Skeletal muscle satellite cell (primary cell): ENCODE results near the gene CR1.
"Not testable (repeated sequence)": the region's sequence is repeated elsewhere in the genome, so short reads cannot be mapped to it uniquely, and the experiment has no call there.

Experiments
- H3K27me3 ChIP-seq: 2 replicates; pipeline ENCODE4 v1.7.0; 2013; ENCODE audit warnings: low read length; ENCODE audit not compliant: control insufficient read depth, insufficient read depth
- H3K36me3 ChIP-seq: 2 replicates; pipeline ENCODE4 v1.7.0; 2013; ENCODE audit warnings: mild to moderate bottlenecking, control low read depth, low read length; ENCODE audit not compliant: insufficient read depth
- H3K4me1 ChIP-seq: 2 replicates; pipeline ENCODE4 v1.7.0; 2013; ENCODE audit warnings: low read length; ENCODE audit not compliant: control insufficient read depth, insufficient read depth
- H3K4me2 ChIP-seq: 2 replicates; pipeline ENCODE4 v1.7.0; 2013; ENCODE audit warnings: mild to moderate bottlenecking, low read length
- H3K4me3 ChIP-seq: 2 replicates; pipeline ENCODE4 v1.7.0; 2013; ENCODE audit warnings: low read length
- H3K9ac ChIP-seq: 2 replicates; pipeline ENCODE4 v1.7.0; 2013; ENCODE audit warnings: mild to moderate bottlenecking, low read depth, low read length, moderate library complexity
- H3K9me3 ChIP-seq: replicated peaks from 2 replicates; pipeline ENCODE4 v1.7.0; 2013; ENCODE audit warnings: mild to moderate bottlenecking, control low read depth, low read length

Gene CR1

DNA sequence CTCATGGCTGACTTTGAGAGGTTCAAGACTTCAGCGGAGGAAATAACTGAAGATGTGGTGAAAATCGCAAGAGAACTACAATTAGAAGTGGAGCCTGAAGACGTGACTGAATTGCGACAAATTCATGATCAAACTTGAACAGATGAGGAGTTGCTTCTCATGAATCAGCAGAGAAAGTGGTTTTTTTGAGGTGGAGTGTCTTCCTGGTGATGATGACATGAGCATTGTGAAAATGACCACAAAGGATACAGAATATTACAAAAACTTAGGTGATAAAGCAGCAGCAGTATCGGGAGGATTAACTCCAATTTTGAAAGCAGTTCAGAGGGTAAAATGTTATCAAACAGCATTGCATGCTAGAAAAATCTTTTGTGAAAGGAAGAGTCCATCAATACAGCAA is 58.9 kb downstream of the CR1 start:
- not testable (repeated sequence) for H3K9me3 ChIP-seq, H3K9ac ChIP-seq

DNA sequence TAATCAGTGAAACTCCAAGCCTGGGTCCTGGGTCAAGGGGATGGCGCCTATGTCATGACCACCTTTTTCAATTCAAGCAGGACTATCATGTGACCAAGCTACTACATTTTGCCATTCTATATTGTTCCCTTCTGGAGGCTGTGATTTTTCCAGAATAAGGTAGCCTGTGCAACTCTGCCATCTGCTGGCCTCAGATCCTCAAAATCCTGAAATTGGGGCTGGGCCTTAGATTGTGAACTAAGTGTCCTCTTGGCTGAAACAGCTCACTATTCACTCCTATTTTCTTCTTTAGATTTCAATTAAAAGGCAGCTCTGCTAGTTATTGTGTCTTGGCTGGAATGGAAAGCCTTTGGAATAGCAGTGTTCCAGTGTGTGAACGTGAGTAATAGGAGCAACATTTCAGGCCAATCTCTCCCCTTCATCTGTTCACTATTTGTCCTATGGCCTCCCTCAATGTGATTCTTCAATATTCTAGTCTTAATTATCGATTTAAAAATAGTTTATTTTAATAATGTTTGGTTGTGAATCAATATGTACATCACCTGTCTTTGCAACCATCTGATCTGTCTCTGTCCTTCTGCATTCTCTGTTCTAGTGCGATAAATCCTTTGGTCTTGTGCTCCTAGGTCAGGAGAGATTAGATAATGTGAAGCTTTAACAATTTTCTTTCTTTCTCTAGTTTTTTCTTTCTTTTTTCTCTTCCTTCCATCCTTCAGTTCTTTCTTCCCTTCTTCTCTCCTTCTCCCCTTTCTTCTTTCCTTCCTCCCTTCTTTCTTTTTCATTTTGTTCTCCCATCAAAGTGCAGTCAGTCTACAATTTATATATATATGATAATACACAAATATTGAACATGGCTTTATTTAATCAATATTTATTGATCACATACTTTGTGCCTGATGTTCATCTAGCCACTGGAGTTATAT is 69.8 kb downstream of the CR1 start:
- Histone ChIP-seq H3K4me2 (no peak overlapping the region), H3K4me3 (no peak overlapping the region), H3K9me3 (no peaks in the 10 kb centered on the region), H3K27me3 (peaks cover 3% of the 10 kb centered on the region), H3K4me1 (no peaks in the 10 kb centered on the region), H3K9ac (no peak overlapping the region), H3K36me3 (no peaks in the 10 kb centered on the region)

More for the DNA sequence above, 58.9 kb downstream of the CR1 start:
- H3K4me2 ChIP-seq, H3K4me1 ChIP-seq, H3K4me3 ChIP-seq, H3K27me3 ChIP-seq, H3K36me3 ChIP-seq: not testable (repeated sequence)

DNA sequence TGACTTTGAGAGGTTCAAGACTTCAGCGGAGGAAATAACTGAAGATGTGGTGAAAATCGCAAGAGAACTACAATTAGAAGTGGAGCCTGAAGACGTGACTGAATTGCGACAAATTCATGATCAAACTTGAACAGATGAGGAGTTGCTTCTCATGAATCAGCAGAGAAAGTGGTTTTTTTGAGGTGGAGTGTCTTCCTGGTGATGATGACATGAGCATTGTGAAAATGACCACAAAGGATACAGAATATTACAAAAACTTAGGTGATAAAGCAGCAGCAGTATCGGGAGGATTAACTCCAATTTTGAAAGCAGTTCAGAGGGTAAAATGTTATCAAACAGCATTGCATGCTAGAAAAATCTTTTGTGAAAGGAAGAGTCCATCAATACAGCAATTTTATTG is 76.0 kb downstream of the CR1 start:
- H3K4me2 ChIP-seq, H3K9ac ChIP-seq, H3K4me3 ChIP-seq, H3K27me3 ChIP-seq, H3K36me3 ChIP-seq, H3K4me1 ChIP-seq, H3K9me3 ChIP-seq: not testable (repeated sequence)

DNA sequence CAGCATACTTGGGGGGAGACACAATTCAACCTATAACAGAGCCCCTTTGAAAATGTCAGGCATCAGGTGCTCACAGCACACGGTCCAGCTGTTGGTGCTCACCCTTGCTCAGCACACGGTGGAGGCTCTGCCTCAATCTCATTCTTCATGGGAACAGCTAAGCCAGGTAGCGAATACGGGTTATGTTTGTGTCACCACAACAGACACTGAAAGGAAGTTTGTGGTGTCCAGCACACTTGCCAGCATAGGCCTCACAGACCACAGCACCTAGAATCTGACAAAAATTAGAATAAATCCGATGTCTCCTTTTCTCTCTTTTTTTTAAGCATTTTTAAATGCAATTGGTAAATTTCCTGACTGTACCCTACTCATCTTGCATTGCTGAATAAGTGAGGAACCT is 77.1 kb downstream of the CR1 start:
- H3K27me3 ChIP-seq, H3K9me3 ChIP-seq, H3K9ac ChIP-seq, H3K4me1 ChIP-seq, H3K4me2 ChIP-seq, H3K36me3 ChIP-seq, H3K4me3 ChIP-seq: not testable (repeated sequence)

DNA sequence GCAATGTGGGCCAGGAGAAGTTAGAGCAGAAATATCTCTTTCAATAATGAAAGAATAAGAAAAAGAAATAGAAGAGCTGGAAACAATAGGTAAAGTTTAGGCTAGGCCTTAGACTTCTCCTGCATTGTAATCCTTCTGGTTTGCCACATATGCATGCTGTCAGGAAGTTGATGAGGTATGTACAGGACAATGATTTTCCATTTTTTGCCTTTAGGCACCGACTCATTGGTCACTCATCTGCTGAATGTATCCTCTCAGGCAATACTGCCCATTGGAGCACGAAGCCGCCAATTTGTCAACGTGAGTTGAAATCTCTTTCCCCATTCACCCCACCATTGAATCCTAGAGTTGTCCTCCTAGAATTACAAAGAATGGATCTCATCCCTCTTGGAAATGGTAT is 79.4 kb downstream of the CR1 start:
- not testable (repeated sequence) for H3K4me1 ChIP-seq, H3K4me3 ChIP-seq, H3K36me3 ChIP-seq, H3K4me2 ChIP-seq, H3K27me3 ChIP-seq, H3K9ac ChIP-seq, H3K9me3 ChIP-seq

DNA sequence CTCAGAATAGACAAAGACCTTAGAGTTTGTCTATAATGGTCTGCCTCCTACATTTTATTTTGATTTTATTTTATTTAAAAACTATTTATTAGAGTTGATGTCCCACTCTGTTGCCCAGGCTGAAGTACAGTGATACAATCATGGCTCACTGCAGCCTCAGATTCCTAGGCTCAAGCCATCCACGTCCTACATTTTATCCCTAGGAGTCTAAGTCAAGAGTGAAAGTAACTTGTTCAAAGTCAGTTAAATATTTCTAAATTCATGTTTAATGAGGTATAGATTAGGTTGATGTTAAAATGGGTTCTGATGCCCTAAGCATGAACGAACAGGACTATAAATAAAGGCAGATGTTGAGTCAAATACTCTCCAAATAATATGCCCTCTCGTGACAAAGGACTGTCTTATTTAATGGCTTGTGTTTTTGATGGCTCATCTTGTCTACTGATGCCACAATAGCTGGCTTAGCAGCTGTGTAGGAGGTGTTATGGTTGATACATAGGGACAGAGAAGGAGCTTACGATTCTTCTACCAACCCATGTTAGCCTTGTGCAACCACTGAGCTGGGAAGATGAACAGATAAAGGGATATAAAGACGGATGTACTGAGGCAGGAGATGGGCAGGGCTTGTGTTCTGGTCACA is 83.0 kb downstream of the CR1 start:
- Histone ChIP-seq H3K4me3 (no peak overlapping the region), H3K4me2 (no peak overlapping the region), H3K27me3 (peaks cover 21% of the 10 kb centered on the region), H3K9me3 (no peaks in the 10 kb centered on the region), H3K9ac (no peak overlapping the region), H3K4me1 (no peaks in the 10 kb centered on the region), H3K36me3 (no peaks in the 10 kb centered on the region)

DNA sequence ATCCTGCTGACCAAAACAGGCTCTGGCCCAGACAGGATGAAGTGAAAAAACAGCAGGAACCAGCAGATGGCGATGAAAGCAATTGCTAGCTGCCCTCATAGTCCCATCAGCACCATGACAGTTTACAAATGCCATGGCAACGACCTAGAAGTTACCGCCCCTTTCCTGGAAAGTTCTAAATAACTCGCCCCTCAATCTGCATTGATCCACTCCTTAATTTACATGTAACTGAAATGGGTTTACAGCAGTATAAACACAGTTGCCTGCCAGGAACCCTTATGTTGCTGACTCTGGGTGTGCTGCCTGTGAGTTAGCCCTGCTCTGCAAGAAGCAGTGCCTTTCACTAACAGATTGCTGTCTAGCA is 83.5 kb downstream of the CR1 start:
- H3K36me3 ChIP-seq = no peaks in the 10 kb centered on the region
- H3K4me1 ChIP-seq = no peaks in the 10 kb centered on the region
- peaks cover 21% of the 10 kb centered on the region for H3K27me3 ChIP-seq
- no peak overlapping the region for H3K4me3 ChIP-seq
- H3K9ac ChIP-seq = no peak overlapping the region
- H3K9me3 ChIP-seq = no peaks in the 10 kb centered on the region
- H3K4me2 ChIP-seq = no peak overlapping the region

DNA sequence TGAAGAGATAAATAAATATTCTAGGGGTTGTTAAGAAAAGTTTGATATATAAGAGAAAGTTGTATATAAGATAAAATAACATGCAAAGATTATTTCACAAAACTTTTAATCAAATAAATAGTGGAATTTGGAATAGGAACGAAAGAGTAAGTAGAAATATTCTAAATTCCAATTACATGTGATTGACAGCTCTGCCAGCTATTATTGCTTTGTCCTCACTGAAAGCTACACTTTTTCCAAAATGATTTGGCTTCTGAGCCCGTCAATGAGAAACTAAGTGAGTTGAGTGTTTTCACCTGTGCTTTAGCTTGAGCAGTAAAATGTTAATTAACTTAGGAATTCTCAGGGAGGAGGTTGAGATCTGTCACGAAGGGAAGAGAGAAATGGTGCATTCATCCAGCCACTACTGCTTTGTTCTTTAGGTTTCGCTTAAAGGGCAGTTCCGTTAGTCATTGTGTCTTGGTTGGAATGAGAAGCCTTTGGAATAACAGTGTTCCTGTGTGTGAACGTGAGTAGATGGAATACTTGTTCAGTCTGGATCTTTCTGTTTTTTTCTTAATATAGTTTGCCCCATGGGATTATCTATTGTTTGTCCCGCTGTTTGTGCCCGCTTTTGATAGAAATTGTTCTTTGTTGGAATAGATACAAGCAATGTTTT is 85.7 kb downstream of the CR1 start:
- no peak overlapping the region for H3K4me3 ChIP-seq
- H3K36me3 ChIP-seq = no peaks in the 10 kb centered on the region
- no peaks in the 10 kb centered on the region for H3K4me1 ChIP-seq
- H3K9ac ChIP-seq = no peak overlapping the region
- H3K9me3 ChIP-seq = no peaks in the 10 kb centered on the region
- peaks cover 30% of the 10 kb centered on the region for H3K27me3 ChIP-seq
- no peak overlapping the region for H3K4me2 ChIP-seq

DNA sequence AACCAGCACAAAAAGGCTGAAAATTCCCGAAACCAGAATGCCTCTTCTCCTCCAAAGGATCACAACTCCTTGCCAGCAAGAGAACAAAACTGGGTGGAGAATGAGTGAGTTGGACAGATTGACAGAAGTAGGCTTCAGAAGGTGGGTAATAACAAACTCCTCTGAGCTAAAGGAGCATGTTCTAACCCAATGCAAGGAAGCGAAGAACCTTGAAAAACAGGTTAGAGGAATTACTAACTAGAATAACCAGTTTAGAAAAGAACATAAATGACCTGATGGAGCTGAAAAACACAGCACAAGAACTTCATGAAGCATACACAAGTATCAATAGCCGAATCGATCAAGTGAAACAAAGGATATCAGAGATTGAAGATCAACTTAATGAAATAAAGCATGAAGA is 93.5 kb downstream of the CR1 start:
- not testable (repeated sequence) for H3K36me3 ChIP-seq, H3K9me3 ChIP-seq, H3K4me3 ChIP-seq, H3K9ac ChIP-seq, H3K4me2 ChIP-seq, H3K4me1 ChIP-seq
- H3K27me3 ChIP-seq = peaks cover 15% of the 10 kb centered on the region

DNA sequence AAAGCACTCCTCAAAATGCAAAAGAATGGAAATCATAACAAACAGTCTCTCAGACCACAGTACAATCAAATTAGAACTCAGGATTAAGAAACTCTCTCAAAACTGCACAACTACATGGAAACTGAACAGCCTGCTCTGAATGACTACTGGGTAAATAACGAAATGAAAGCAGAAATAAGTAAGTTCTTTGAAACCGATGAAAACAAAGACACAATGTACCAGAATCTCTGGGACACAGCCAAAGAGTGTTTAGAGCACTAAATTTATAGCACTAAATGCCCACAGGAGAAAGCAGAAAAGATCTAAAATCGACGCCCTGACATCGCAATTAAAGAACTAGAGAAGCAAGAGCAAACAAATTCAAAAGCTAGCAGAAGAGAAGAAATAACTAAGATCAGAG is 95.2 kb downstream of the CR1 start:
- not testable (repeated sequence) for H3K27me3 ChIP-seq

DNA sequence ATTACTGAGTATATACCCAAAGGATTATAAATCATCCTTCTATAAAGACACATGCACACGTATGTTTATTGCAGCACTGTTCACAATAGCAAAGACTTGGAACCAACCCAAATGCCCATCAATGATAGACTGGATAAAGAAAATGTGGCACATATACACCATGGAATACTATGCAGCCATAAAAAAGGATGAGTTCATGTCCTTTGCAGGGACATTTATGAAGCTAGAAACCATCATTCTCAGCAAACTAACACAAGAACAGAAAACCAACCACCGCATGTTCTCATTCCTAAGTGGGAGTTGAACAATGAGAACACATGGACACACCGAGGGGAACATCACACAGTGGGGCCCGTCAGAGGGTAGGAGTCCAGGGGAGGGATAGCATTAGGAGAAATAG is 98.1 kb downstream of the CR1 start:
- H3K27me3 ChIP-seq, H3K4me1 ChIP-seq, H3K9ac ChIP-seq, H3K4me2 ChIP-seq, H3K36me3 ChIP-seq, H3K4me3 ChIP-seq, H3K9me3 ChIP-seq: not testable (repeated sequence)

More for the DNA sequence above, 95.2 kb downstream of the CR1 start:
- not testable (repeated sequence) for H3K4me1 ChIP-seq, H3K9ac ChIP-seq, H3K4me3 ChIP-seq, H3K4me2 ChIP-seq, H3K9me3 ChIP-seq, H3K36me3 ChIP-seq
